ENCODE measurements around the gene AFMID.

Gene AFMID

GRCh38 chr17:78250891-78251772 lies 64.0 kb downstream of the AFMID start:
- Histone ChIP-seq H3K36me3 (ENCODE audit: control insufficient read depth in 2 of 2, insufficient read depth in 1 of 2, low read length in 2 of 2) (no peaks in the 10 kb centered on the region), H3K9me3 (ENCODE audit: control insufficient read depth, insufficient read depth, low read depth, low read length) (no peaks in the 10 kb centered on the region), H3K4me1 (ENCODE audit: control insufficient read depth, insufficient read depth, low read length) (no peaks in the 10 kb centered on the region), H3K4me3 (ENCODE audit: low read depth, low read length) (no peak overlapping the region), H3K27ac (ENCODE audit: extremely low read depth, low read depth, low read length) (no peak overlapping the region)
- ChIA-PET POLR2A (interaction anchor here (0.5 to 1.7 kb wide), 13 partner anchors 10 to 293 kb away, joined by 3 to 5 read pairs (median 4); partner anchors contain the start of genes AFMID, TK1 and TNRC6C), CTCF (interaction anchor here (0.6 to 6.1 kb wide), 65 partner anchors 9 to 864 kb away, joined by 3 to 60 read pairs (median 5); partner anchors contain the start of genes AFMID, BIRC5 and TK1)
- TF ChIP-seq ZNF837 (tag by site-specific recombination; IDR thresholded peaks at IDR 0.05): no peak
- TF ChIP-seq ZNF549 (tag by site-specific recombination; IDR thresholded peaks at IDR 0.05): no peak
- TF ChIP-seq MZF1 (tag by site-specific recombination; IDR thresholded peaks at IDR 0.05; ENCODE audit: borderline replicate concordance): no peak
- peak; percentile 78 for TF ChIP-seq KLF8 (tag by site-specific recombination; IDR thresholded peaks at IDR 0.05)
- TF ChIP-seq FEZF1 (tag by site-specific recombination; IDR thresholded peaks at IDR 0.05): no peak
- TF ChIP-seq GFI1B (tag by site-specific recombination; IDR thresholded peaks at IDR 0.05): no peak
- no peak for TF ChIP-seq HOXC10 (CRISPR knock-in tag; IDR thresholded peaks at IDR 0.05)
- no peak for TF ChIP-seq ZNF776 (tag by site-specific recombination; IDR thresholded peaks at IDR 0.05; ENCODE audit: borderline replicate concordance)
- TF ChIP-seq ZNF280D (tag by site-specific recombination; IDR thresholded peaks at IDR 0.05): no peak
- peak; percentile 33; the same call in 1 of the 2 replicates for TF ChIP-seq ZFHX2 (tag by site-specific recombination; conservative IDR thresholded peaks at IDR 0.05)
- TF ChIP-seq SALL2 (tag by site-specific recombination; IDR thresholded peaks at IDR 0.05; ENCODE audit: borderline replicate concordance): no peak
- TF ChIP-seq ZNF610 (tag by site-specific recombination; IDR thresholded peaks at IDR 0.05; ENCODE audit: borderline replicate concordance): peak; percentile 72; the same call in 1 of the 2 replicates
- 0 out of 2 replicates have a peak, but pooled peaks have one; percentile 9 for TF ChIP-seq ZNF596 (tag by site-specific recombination; IDR thresholded peaks at IDR 0.05)
- TF ChIP-seq ZNF214 (tag by site-specific recombination; IDR thresholded peaks at IDR 0.05; ENCODE audit: borderline replicate concordance): no peak
- TF ChIP-seq MEIS1 (CRISPR knock-in tag; IDR thresholded peaks at IDR 0.05; ENCODE audit: borderline replicate concordance): no peak
- TF ChIP-seq ZNF335 (tag by site-specific recombination; conservative IDR thresholded peaks at IDR 0.05): peak; percentile 71
- no peak for TF ChIP-seq ZNF121 (tag by site-specific recombination; IDR thresholded peaks at IDR 0.05)
- TF ChIP-seq ZBTB10 (tag by site-specific recombination; IDR thresholded peaks at IDR 0.05): peak; percentile 77; the same call in 1 of the 2 replicates
- peak; percentile 94 for TF ChIP-seq ZNF660 (tag by site-specific recombination; IDR thresholded peaks at IDR 0.05)
- no peak for TF ChIP-seq ZNF157 (tag by site-specific recombination; IDR thresholded peaks at IDR 0.05)
- TF ChIP-seq ZNF23 (tag by site-specific recombination; IDR thresholded peaks at IDR 0.05; ENCODE audit: borderline replicate concordance): no peak
- peak; percentile 90 for TF ChIP-seq KLF17 (tag by site-specific recombination; IDR thresholded peaks at IDR 0.05)
- TF ChIP-seq ZNF629 (tag by site-specific recombination; IDR thresholded peaks at IDR 0.05): peak; percentile 60; the same call in 1 of the 2 replicates
- TF ChIP-seq ZNF175 (tag by site-specific recombination; IDR thresholded peaks at IDR 0.05): no peak
- peak; percentile 42; the same call in 1 of the 2 replicates for TF ChIP-seq ZBTB44 (tag by site-specific recombination; IDR thresholded peaks at IDR 0.05)
- peak; percentile 96 for TF ChIP-seq PATZ1 (tag by site-specific recombination; IDR thresholded peaks at IDR 0.05)
